HEK293 (cell line): ENCODE data around the gene ZBTB20.

Experiments
- CTCF ChIA-PET: fragments of 350-600 bp; formaldehyde crosslinking; extraction: SDS; loops from one replicate; lab custom pipeline; 2021; ENCODE audit warnings: antibody characterized with exemption; lab: Yijun Ruan, JAX
- POLR2A ChIA-PET: fragments of 300-600 bp; formaldehyde crosslinking; extraction: SDS; loops from one replicate; lab custom pipeline; 2020; ENCODE audit warnings: antibody characterized with exemption, inconsistent platforms; lab: Yijun Ruan, JAX
- H3K27ac ChIP-seq: fragments of 200-500 bp; sonication (Bioruptor generic); 2 replicates; pipeline ENCODE4 v1.5.1; 2014; ENCODE audit warnings: low read depth, low read length, control low read depth, inconsistent platforms; ENCODE audit errors: extremely low read depth
- H3K36me3 ChIP-seq, 2 experiments: fragments of 200-500 bp in 1 of 2; sonication (Bioruptor generic) in 1 of 2; 1 replicate in 1 of 2; 2 replicates in 1 of 2; pipeline ENCODE4 v1.5.1; 2014 to 2017; ENCODE audit warnings: inconsistent platforms in 2 of 2, low read length in 2 of 2; ENCODE audit not compliant: control insufficient read depth in 2 of 2, insufficient read depth in 1 of 2
- H3K4me1 ChIP-seq: fragments of 200-500 bp; sonication (Bioruptor generic); 2 replicates; pipeline ENCODE4 v1.5.1; 2014; ENCODE audit warnings: mild to moderate bottlenecking, low read length, inconsistent platforms; ENCODE audit not compliant: control insufficient read depth, insufficient read depth
- H3K4me3 ChIP-seq: 2 replicates; pipeline ENCODE4 v1.5.1; 2011; ENCODE audit warnings: low read depth, mild to moderate bottlenecking, control low read depth, low read length, moderate library complexity
- H3K9me3 ChIP-seq: fragments of 200-500 bp; sonication (Bioruptor generic); 2 replicates; pipeline ENCODE4 v1.5.1; 2014; ENCODE audit warnings: low read depth, low read length, inconsistent platforms; ENCODE audit not compliant: control insufficient read depth, insufficient read depth
- AEBP2 ChIP-seq: fragments of 450-650 bp; formaldehyde crosslinking; IDR thresholded peaks from 2 replicates; pipeline ENCODE4 v1.5.1; 2016; ENCODE audit warnings: missing biosample characterization, missing genetic modification characterization, borderline replicate concordance
- IKZF3 ChIP-seq: fragments of 450-650 bp; IDR thresholded peaks from 2 replicates; pipeline ENCODE4 v1.5.0; 2018; ENCODE audit warnings: missing biosample characterization, mild to moderate bottlenecking, missing genetic modification characterization, moderate library complexity
- KLF8 ChIP-seq: fragments of 450-650 bp; formaldehyde crosslinking; IDR thresholded peaks from 2 replicates; pipeline ENCODE4 v1.5.1; 2016; ENCODE audit warnings: missing biosample characterization, missing genetic modification characterization
- MEIS1 ChIP-seq: sonication (generic); formaldehyde crosslinking; IDR thresholded peaks from 2 replicates; pipeline ENCODE4 v1.8.1; 2022; ENCODE audit warnings: missing genetic modification reagents, mild to moderate bottlenecking, borderline replicate concordance
- PRDM2 ChIP-seq: fragments of 450-650 bp; formaldehyde crosslinking; IDR thresholded peaks from 2 replicates; pipeline ENCODE4 v1.5.1; 2016; ENCODE audit warnings: missing biosample characterization, missing genetic modification characterization, borderline replicate concordance
- TRIM28 ChIP-seq: IDR thresholded peaks from 2 replicates; pipeline ENCODE4 v1.6.1; 2011; ENCODE audit warnings: low read length, control low read depth, borderline replicate concordance
- ZBTB7A ChIP-seq: fragments of 450-650 bp; formaldehyde crosslinking; IDR thresholded peaks from 2 replicates; pipeline ENCODE4 v1.5.1; 2016; ENCODE audit warnings: low read depth, missing biosample characterization, missing genetic modification characterization
- ZNF16 ChIP-seq: fragments of 450-650 bp; formaldehyde crosslinking; IDR thresholded peaks from 2 replicates; pipeline ENCODE4 v1.5.1; 2016; ENCODE audit warnings: low read depth, missing biosample characterization, missing genetic modification characterization
- ZNF26 ChIP-seq: fragments of 450-650 bp; formaldehyde crosslinking; IDR thresholded peaks from 2 replicates; pipeline ENCODE4 v1.5.1; 2016; ENCODE audit warnings: missing biosample characterization, missing genetic modification characterization
- ZNF366 ChIP-seq: fragments of 450-650 bp; formaldehyde crosslinking; conservative IDR thresholded peaks from 2 replicates; pipeline ENCODE4 v1.5.1; 2016; ENCODE audit warnings: missing biosample characterization, missing genetic modification characterization
- ZNF555 ChIP-seq: fragments of 450-650 bp; formaldehyde crosslinking; conservative IDR thresholded peaks from 2 replicates; pipeline ENCODE4 v1.5.1; 2017; ENCODE audit warnings: missing biosample characterization, mild to moderate bottlenecking, missing genetic modification characterization, inconsistent platforms
- ZNF560 ChIP-seq: fragments of 450-650 bp; formaldehyde crosslinking; IDR thresholded peaks from 2 replicates; pipeline ENCODE4 v1.5.1; 2017; ENCODE audit warnings: missing biosample characterization, missing genetic modification characterization, borderline replicate concordance
- ZNF600 ChIP-seq: fragments of 450-650 bp; formaldehyde crosslinking; IDR thresholded peaks from 2 replicates; pipeline ENCODE4 v1.5.1; 2016; ENCODE audit warnings: missing biosample characterization, missing genetic modification characterization
- ZNF610 ChIP-seq: fragments of 450-650 bp; formaldehyde crosslinking; IDR thresholded peaks from 2 replicates; pipeline ENCODE4 v1.5.1; 2016; ENCODE audit warnings: missing biosample characterization, missing genetic modification characterization, borderline replicate concordance
- ZNF843 ChIP-seq: fragments of 450-650 bp; formaldehyde crosslinking; IDR thresholded peaks from 2 replicates; pipeline ENCODE4 v1.5.1; 2016; ENCODE audit warnings: missing biosample characterization, missing genetic modification characterization
- ZSCAN23 ChIP-seq: fragments of 450-650 bp; formaldehyde crosslinking; IDR thresholded peaks from 2 replicates; pipeline ENCODE4 v1.5.1; 2016; ENCODE audit warnings: missing biosample characterization, missing genetic modification characterization

ZBTB20 gene

GRCh38 chr3:114893361-114893760 is 253.7 kb downstream of the ZBTB20 start:
- ChIA-PET CTCF (no interaction called here), POLR2A (no interaction called here)
- H3K4me1 ChIP-seq, result no peaks in the 10 kb centered on the region
- no peaks in the 10 kb centered on the region for H3K9me3 ChIP-seq
- TF ChIP-seq ZNF366 (tag by site-specific recombination) (no peak), ZNF560 (tag by site-specific recombination) (no peak), AEBP2 (tag by site-specific recombination) (no peak), IKZF3 (tag by site-specific recombination) (no peak), ZBTB7A (tag by site-specific recombination) (no peak), ZSCAN23 (tag by site-specific recombination) (no peak), ZNF26 (no peak), ZNF16 (tag by site-specific recombination) (no peak), KLF8 (no peak), PRDM2 (tag by site-specific recombination) (no peak), ZNF610 (no peak), ZNF600 (tag by site-specific recombination) (no peak), TRIM28 (no peak), ZNF555 (no peak)
- H3K4me3 ChIP-seq, result no peak overlapping the region
- no peak overlapping the region for H3K27ac ChIP-seq
- no peaks in the 10 kb centered on the region for H3K36me3 ChIP-seq

- ChIA-PET POLR2A (no interaction called here), CTCF (no interaction called here)
- no peaks in the 10 kb centered on the region for H3K9me3 ChIP-seq
- TF ChIP-seq ZNF843 (tag by site-specific recombination) (no peak), MEIS1 (CRISPR knock-in tag) (no peak)
- no peaks in the 10 kb centered on the region for H3K36me3 ChIP-seq
- no peaks in the 10 kb centered on the region for H3K4me1 ChIP-seq
- no peak overlapping the region for H3K4me3 ChIP-seq
- H3K27ac ChIP-seq, result no peak overlapping the region
These were observed 254.2 kb downstream of the ZBTB20 start for GRCh38 chr3:114892880-114893279.
